Stimulated activated CD4-positive, alpha-beta T cell treated with anti-CD3 and anti-CD28 coated beads, Interleukin-12 subunit alpha, Interleukin-12 subunit beta, amount 100 ng/mL, for 4 hours (primary cell): ENCODE measurements around the gene TERT.
"Not testable (repeated sequence)": the region's sequence is repeated elsewhere in the genome, so short reads cannot be mapped to it uniquely, and the experiment has no call there.

ENCODE experiments used
- DNase-seq: peaks from one replicate; pipeline ENCODE4 v3.0.0-alpha.2; 2020

The TERT gene

GRCh38 chr5:1330847-1331831 is 36.3 kb upstream of the TERT start:
- no peak for DNase-seq

- DNase-seq: no peak
Measured at GRCh38 chr5:1330146-1330846, 35.4 kb upstream of the TERT start.

- DNase-seq: no peak
Measured at GRCh38 chr5:1329111-1329579, 34.3 kb upstream of the TERT start.

- DNase-seq: not testable (repeated sequence)
Measured at GRCh38 chr5:1328237-1329110, 33.6 kb upstream of the TERT start.

- not testable (repeated sequence) for DNase-seq
Measured at GRCh38 chr5:1326901-1327756, 32.3 kb upstream of the TERT start.

GRCh38 chr5:1326532-1326875 is 31.6 kb upstream of the TERT start:
- not testable (repeated sequence) for DNase-seq

GRCh38 chr5:1325870-1326531 is 31.1 kb upstream of the TERT start:
- no peak for DNase-seq

- no peak for DNase-seq
Measured at GRCh38 chr5:1325191-1325741, 30.4 kb upstream of the TERT start.

GRCh38 chr5:1324719-1325190 is 29.9 kb upstream of the TERT start:
- no peak for DNase-seq

- no peak for DNase-seq
Measured at GRCh38 chr5:1324301-1324700, 29.4 kb upstream of the TERT start.

- DNase-seq: no peak
Measured at GRCh38 chr5:1323803-1324173, 28.9 kb upstream of the TERT start.

- no peak for DNase-seq
Measured at GRCh38 chr5:1322955-1323802, 28.3 kb upstream of the TERT start.

GRCh38 chr5:1322036-1322900 is 27.4 kb upstream of the TERT start:
- no peak for DNase-seq

- no peak for DNase-seq
Measured at GRCh38 chr5:1321576-1321975, 26.7 kb upstream of the TERT start.

- DNase-seq: no peak
Measured at GRCh38 chr5:1320436-1321344, 25.8 kb upstream of the TERT start.

- no peak for DNase-seq
Measured at GRCh38 chr5:1319436-1320256, 24.8 kb upstream of the TERT start.

- no peak for DNase-seq
Measured at GRCh38 chr5:1318659-1319251, 23.9 kb upstream of the TERT start.
